Left ventricle myocardium inferior (tissue), 1 donor: ENCODE results near the gene ADAMTS5. TPM values are rescaled to one million over a fixed set of nuclear protein-coding genes. Genes with fewer than 3 reads are reported as not detected.

Experiments
- DNase-seq: peaks from one replicate; pipeline ENCODE4 v3.0.0-alpha.2; 2020
- H3K27ac ChIP-seq: fragments of 200-600 bp; replicated peaks from 2 replicates; pipeline ENCODE4 v1.8.0; 2021
- H3K27me3 ChIP-seq: fragments of 200-600 bp; 2 replicates; pipeline ENCODE4 v1.8.0; 2021; ENCODE audit warnings: low read depth
- H3K36me3 ChIP-seq: fragments of 200-600 bp; 2 replicates; pipeline ENCODE4 v1.8.0; 2021
- H3K4me1 ChIP-seq: fragments of 200-600 bp; 2 replicates; pipeline ENCODE4 v1.8.0; 2021
- H3K4me3 ChIP-seq: fragments of 200-600 bp; 2 replicates; pipeline ENCODE4 v1.8.0; 2021; ENCODE audit warnings: mild to moderate bottlenecking, moderate library complexity
- H3K9me3 ChIP-seq: fragments of 200-600 bp; replicated peaks from 2 replicates; pipeline ENCODE4 v1.8.0; 2021
- CTCF ChIP-seq: fragments of 200-600 bp; IDR thresholded peaks from 2 replicates; pipeline ENCODE4 v1.8.0; 2021; ENCODE audit warnings: antibody characterized with exemption, mild to moderate bottlenecking, borderline replicate concordance
- intact Hi-C: fragments of 100-400 bp; cut with micrococcal nuclease; formaldehyde crosslinking; loops from one replicate; pipeline ENCODE4 v1.11.0; 2022
- total RNA-seq: library from RNA; stranded (reverse); fragmentation: NEBNext Ultra II Directional; extraction: Animal tissue kit (Norgen Biotek cat#: 25700); gene quantifications from one replicate; pipeline ENCODE4 v1.2.1, GENCODE V29; 2021
- donor health status: DM: no; HTN: yes; CAD: no; lungs with severe emphysema.

The ADAMTS5 gene
- total RNA-seq, 1 donor from 2014 or later: 3.0 TPM

- intact Hi-C loops: no loop called here
- DNase-seq: peak; percentile 65
- H3K27me3 ChIP-seq: peaks cover 26% of the 10 kb centered on the region
- H3K4me3 ChIP-seq: peak overlapping the region; percentile 76
- TF ChIP-seq CTCF: peak; percentile 59
- no peaks in the 10 kb centered on the region for H3K36me3 ChIP-seq
- H3K27ac ChIP-seq: peak overlapping the region; percentile 87
- H3K4me1 ChIP-seq: peaks cover 40% of the 10 kb centered on the region
- H3K9me3 ChIP-seq: no peaks in the 10 kb centered on the region
Measured at GRCh38 chr21:26965040-26965906, 1.6 kb downstream of the ADAMTS5 start.

DNA sequence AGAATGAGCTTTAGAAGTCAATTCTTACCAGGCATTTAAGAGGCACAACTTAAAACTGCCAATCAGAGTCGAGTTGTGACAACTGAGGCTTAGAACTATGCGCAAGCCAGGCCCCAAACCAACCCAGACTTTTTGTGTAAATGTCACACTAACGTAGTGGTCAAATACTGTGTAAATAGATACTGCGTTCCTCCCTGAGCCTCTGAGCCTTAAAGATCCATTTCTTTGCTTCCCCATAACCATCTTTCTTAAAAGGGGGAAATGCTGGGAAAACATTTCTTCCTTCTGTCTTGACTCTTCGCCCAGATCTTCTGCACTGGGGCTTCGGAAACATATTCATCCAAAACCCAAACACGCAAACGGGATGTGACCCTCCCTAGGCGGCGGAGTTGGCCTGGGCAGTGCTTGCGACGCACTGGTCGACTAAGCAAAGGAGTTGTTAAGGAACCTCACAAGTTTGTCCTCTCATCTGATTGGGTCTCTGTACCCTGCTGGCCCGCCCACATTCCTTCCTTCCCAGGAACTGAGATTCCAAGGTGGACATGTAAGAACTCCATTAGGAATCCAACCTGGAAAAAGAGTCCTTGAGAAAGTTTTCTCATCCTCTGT lies 2.6 kb downstream of the ADAMTS5 start:
- peak overlapping the region; percentile 87 for H3K27ac ChIP-seq
- H3K4me1 ChIP-seq: peaks cover 49% of the 10 kb centered on the region
- TF ChIP-seq CTCF: no peak
- no peaks in the 10 kb centered on the region for H3K9me3 ChIP-seq
- H3K27me3 ChIP-seq: peaks cover 26% of the 10 kb centered on the region
- peak overlapping the region; percentile 76 for H3K4me3 ChIP-seq
- intact Hi-C loops: no loop called here
- peak; percentile 66 for DNase-seq
- no peaks in the 10 kb centered on the region for H3K36me3 ChIP-seq

DNA sequence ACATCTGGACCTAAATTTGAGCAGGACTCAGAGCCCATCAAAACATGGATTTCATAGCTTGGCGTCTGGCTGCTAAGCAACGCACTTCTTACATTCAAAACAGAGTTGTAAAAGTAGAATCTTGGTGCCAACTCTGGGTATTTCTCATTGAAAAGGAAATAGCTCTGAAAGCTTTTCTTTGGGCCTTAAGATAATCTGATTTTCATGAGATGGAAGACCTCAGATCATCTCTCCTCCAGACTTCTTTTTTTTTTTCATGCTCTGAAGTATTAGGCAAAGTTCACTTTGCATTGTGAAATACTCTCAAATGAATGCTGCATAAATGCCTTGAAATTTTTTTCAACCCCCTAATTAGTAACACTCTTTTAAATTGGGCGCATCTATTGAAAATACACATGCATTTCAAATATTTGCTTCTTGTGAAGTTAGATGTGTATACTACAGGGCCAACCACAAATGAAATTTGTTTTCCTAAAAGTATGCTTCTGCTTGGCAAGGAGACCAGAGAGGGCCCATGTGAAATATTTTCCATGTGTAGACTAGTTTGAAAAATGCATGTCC lies 4.2 kb downstream of the ADAMTS5 start:
- Histone ChIP-seq H3K27ac (peak overlapping the region; percentile 87), H3K36me3 (no peaks in the 10 kb centered on the region), H3K27me3 (peaks cover 17% of the 10 kb centered on the region), H3K4me3 (peak overlapping the region; percentile 76), H3K9me3 (no peaks in the 10 kb centered on the region), H3K4me1 (peaks cover 57% of the 10 kb centered on the region)
- intact Hi-C loops: no loop called here
- no peak for DNase-seq
- no peak for TF ChIP-seq CTCF

DNA sequence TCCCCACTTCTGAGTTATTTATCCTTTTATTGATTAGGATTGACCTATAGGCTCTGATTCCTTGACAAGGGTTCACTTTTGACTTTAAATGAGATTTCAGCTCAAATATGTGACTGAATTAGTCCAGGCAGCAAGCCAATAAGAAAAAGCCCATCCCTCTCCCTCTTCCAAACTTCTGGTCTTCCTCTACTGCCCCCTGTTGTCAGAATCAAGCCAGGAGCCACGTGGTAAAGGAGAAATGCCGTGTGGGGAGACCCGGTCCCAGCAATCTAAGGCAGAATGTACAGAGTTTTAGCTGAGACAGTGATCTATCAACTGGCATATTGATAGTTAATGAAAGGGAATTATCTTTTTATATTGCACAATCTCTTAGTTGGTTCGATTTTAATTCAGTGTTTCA lies 5.2 kb downstream of the ADAMTS5 start:
- Histone ChIP-seq H3K4me3 (peak overlapping the region; percentile 76), H3K36me3 (no peaks in the 10 kb centered on the region), H3K27me3 (peaks cover 12% of the 10 kb centered on the region), H3K9me3 (no peaks in the 10 kb centered on the region), H3K27ac (peak overlapping the region; percentile 87), H3K4me1 (peaks cover 47% of the 10 kb centered on the region)
- TF ChIP-seq CTCF: peak; percentile 29
- intact Hi-C loops: no loop called here
- DNase-seq: no peak

DNA sequence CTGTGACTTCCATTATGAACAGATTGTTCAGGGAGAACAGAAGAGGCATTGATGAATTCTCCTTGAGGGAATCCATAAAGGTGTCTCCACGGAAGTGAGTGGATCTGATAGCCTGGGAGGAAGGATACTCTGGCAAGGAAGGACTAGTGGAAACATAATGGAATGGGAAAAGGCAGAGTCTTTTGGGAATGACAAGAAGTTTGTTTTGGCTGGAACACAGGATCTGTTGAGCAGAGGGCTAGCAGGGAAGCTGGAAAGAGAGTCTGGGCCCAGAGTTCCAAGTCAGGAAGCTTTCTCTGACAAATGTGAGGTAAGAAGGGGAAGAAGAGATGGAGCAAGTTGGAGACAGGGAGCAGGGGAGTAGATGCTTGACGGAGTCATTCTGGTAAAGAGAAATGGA lies 8.1 kb downstream of the ADAMTS5 start:
- no peak overlapping the region for H3K4me3 ChIP-seq
- peaks cover 37% of the 10 kb centered on the region for H3K4me1 ChIP-seq
- H3K9me3 ChIP-seq: no peaks in the 10 kb centered on the region
- intact Hi-C loops: no loop called here
- no peaks in the 10 kb centered on the region for H3K27me3 ChIP-seq
- H3K36me3 ChIP-seq: peaks cover 6% of the 10 kb centered on the region
- no peak for TF ChIP-seq CTCF
- peak overlapping the region; percentile 55 for H3K27ac ChIP-seq
- no peak for DNase-seq
